Lower leg skin (tissue), 4 donors: ENCODE measurements around the gene KAZN. TPM values are rescaled to one million over a fixed set of nuclear protein-coding genes. Genes with fewer than 3 reads are reported as not detected.

Experiments
- DNase-seq, 2 donors: peaks; one replicate each; pipeline ENCODE4 v3.0.0-alpha.2; 2019; ENCODE audit warnings: low spot score in 2 of 2
- H3K4me3 ChIP-seq: fragments of 200-600 bp; sonication (generic); 2 replicates; pipeline ENCODE4 v1.5.1; 2017; ENCODE audit warnings: mild to moderate bottlenecking, low read depth; ENCODE audit not compliant: poor library complexity, severe bottlenecking
- POLR2A ChIP-seq, 2 donors: fragments of 450-650 bp; IDR thresholded peaks; one replicate each; pipeline ENCODE4 v1.6.1; 2016 to 2017; ENCODE audit warnings: antibody characterized with exemption in 2 of 2, mild to moderate bottlenecking in 1 of 2, moderate library complexity in 1 of 2
- WGBS, 2 donors: methylation state at CpG; one replicate each; pipeline ENCODE4 v1.1.5; 2018; 5-methylcytosine and 5-hydroxymethylcytosine counted together
- intact Hi-C: fragments of 100-400 bp; cut with DNase I; formaldehyde crosslinking; loops from one replicate; pipeline ENCODE4 v1.15.0; 2023; ENCODE audit warnings: low total_unique reads
- total RNA-seq, 4 donors: library from RNA; depleted of rRNA; stranded (reverse); fragments of >200 nt; gene quantifications; one replicate each; pipeline ENCODE4 v1.1.0, GENCODE V29; 2016
- TF ChIP-seq, protein P1 (sequence below), 3 donors: fragments of 450-650 bp; IDR thresholded peaks; one replicate each; pipeline ENCODE4 v1.5.1; 2016; ENCODE audit warnings: antibody characterized with exemption in 3 of 3, mild to moderate bottlenecking in 3 of 3, moderate library complexity in 2 of 3

Gene KAZN
- total RNA-seq, 4 donors from 2014 or later, result 21.4 to 36.0 (median 28.4) TPM

DNA sequence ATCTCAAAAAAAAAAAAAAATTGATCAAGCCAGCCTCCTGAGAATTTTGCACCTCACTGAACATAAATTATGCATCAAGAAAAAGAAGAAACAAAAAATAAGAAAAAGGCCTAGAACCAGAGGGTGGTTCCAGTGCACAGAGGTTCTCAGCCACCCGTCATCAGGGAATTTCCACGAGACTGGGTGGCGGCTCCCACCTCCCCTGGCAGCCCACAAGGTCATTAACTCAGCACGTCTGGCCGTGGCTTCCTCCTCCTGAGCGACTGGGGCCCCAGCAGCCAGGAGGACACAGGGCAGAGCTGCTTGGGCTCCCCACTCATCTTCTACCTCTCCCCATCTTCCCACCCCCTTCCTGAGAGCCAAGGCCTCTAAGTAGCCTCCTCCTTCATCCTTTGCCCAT, 539.3 kb downstream of the KAZN start:
- intact Hi-C loops, result no loop called here
- DNase-seq, result no peak
- TF ChIP-seq, protein P1, sequence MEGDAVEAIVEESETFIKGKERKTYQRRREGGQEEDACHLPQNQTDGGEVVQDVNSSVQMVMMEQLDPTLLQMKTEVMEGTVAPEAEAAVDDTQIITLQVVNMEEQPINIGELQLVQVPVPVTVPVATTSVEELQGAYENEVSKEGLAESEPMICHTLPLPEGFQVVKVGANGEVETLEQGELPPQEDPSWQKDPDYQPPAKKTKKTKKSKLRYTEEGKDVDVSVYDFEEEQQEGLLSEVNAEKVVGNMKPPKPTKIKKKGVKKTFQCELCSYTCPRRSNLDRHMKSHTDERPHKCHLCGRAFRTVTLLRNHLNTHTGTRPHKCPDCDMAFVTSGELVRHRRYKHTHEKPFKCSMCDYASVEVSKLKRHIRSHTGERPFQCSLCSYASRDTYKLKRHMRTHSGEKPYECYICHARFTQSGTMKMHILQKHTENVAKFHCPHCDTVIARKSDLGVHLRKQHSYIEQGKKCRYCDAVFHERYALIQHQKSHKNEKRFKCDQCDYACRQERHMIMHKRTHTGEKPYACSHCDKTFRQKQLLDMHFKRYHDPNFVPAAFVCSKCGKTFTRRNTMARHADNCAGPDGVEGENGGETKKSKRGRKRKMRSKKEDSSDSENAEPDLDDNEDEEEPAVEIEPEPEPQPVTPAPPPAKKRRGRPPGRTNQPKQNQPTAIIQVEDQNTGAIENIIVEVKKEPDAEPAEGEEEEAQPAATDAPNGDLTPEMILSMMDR (IDR thresholded peaks at IDR 0.05), result no peak
- TF ChIP-seq POLR2A (IDR thresholded peaks at IDR 0.05), result no peak
- no peak overlapping the region for H3K4me3 ChIP-seq
- WGBS, 2 donors, result 53 to 64% methylated on average over 6 of the region's 6 CpGs

DNA sequence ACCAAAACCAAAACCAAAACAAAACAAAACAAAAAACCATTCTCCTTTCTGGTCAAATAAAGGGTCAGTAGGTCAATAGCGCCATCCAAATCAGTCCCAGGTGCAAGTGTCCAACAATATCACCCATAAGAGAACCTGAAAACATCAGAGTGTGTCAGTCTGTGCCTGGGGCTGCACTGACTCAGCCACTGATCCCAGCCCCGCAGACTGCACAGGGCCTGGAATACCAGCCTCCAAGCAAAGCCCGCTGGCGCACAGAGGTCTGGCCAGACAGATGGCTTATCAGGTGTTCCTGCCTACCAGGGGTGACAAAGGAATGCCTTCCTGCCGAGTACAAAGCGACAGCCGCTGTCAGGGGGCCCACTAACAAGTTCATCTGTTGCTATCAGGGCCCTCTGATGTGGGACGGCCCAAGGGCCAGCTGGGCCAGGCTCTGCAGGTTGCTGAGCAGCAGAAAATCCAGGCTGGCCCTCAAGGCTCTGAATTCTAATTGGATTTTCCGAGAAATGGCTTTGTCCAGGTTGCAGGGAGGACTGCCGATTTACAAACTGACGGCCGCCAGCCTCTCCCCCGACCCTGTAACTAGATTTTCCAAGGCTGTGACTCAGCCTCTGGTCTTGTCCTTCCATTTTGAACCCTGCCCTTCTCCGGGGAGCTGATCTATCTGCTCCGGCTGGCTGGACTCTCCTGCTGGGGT, 541.3 kb downstream of the KAZN start:
- intact Hi-C loops, result no loop called here
- DNase-seq, result no peak
- 70 to 80% methylated on average over 15 of the region's 15 CpGs for WGBS, 2 donors
- TF ChIP-seq, protein P1 (IDR thresholded peaks at IDR 0.05), result no peak
- TF ChIP-seq POLR2A (IDR thresholded peaks at IDR 0.05), result no peak
- no peak overlapping the region for H3K4me3 ChIP-seq

DNA sequence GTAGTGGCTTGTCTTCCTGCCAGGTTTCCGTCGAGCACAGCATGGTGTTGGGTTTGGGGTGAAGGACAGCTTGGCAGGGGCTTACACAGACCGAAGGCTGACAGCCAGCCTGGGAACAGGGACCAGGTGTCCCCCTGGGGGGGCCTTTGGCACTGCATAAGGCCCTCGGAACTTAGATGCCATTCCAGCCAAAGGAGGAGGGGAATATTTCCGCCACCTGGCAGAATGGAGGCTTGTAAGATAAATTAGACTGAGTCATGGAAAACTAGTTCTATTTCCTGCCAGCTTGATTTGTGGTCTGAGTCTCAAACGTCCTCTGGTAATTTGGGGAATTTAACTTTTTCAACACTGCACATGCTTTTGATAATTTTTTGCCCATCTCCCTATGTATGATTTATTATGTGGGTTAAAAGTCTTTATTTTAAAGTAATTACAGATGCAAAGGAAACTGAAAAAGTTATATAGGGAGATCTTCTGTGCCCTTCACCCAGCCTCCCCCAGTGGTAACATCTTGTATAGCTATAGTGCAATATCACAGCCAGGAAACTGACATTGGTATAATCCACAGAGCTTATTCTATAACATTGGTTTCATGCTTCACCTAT, 543.6 kb downstream of the KAZN start:
- intact Hi-C loops, result no loop called here
- DNase-seq, result no peak
- TF ChIP-seq POLR2A (IDR thresholded peaks at IDR 0.05), result no peak
- TF ChIP-seq, protein P1 (IDR thresholded peaks at IDR 0.05), result no peak
- WGBS, 2 donors, result 26 to 31% methylated on average over 6 of the region's 6 CpGs
- no peak overlapping the region for H3K4me3 ChIP-seq

DNA sequence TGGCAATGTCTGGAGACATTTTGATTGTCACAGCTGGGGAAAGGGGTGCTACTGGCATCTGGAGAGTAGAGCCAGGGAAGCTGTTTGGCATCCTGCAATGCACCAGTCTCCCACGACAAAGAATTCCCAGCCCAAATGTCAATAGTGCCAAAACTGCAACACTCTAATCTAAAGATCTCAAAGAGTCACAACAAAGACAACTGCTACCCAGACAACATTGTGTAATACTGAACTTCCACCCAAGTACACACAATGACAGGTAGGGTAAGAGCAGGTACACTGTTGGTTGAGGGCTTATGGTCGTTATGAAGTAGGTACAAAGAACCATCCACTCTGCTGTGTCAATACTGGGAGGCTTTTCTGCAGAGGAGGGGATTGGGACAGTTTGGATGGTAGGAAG, 546.8 kb downstream of the KAZN start:
- no peak overlapping the region for H3K4me3 ChIP-seq
- intact Hi-C loops, result no loop called here
- 37 to 45% methylated on average over 2 of the region's 2 CpGs for WGBS, 2 donors
- TF ChIP-seq POLR2A (IDR thresholded peaks at IDR 0.05), result no peak
- TF ChIP-seq, protein P1 (IDR thresholded peaks at IDR 0.05), result no peak
- no peak for DNase-seq

DNA sequence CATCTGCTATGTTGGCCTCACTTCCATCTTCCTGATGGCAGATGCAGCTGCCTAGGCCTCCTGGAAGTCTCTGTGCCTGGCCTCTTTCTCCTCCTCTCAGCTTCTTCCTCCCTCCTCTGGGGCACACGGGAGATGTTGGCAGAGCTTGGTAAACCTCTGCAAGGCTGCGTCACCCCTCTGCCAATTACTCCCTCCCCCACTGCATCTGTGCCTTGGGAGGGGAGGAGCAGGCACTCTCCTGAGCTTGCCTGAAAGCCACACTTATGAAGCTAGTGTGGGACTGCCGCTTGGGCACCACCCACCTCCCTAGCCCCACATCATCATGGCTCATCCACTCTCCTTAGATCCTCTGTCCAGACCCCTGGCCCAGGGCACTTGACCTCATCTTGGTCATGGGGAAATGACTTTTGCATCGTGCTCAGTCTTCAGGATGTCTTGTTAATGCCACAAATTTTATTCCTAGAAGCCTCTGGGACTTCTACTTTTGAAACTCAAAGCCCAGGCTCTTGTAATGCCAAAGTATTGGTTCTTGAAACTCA, 547.7 kb downstream of the KAZN start:
- WGBS, 2 donors, result 52 to 55% methylated on average over 4 of the region's 4 CpGs
- H3K4me3 ChIP-seq, result no peak overlapping the region
- TF ChIP-seq, protein P1 (IDR thresholded peaks at IDR 0.05), result no peak
- TF ChIP-seq POLR2A (IDR thresholded peaks at IDR 0.05), result no peak
- intact Hi-C loops, result no loop called here
- DNase-seq, result no peak
